Measurements from ENCODE around the gene SLC18A3. TPM values are rescaled to one million over a fixed set of nuclear protein-coding genes. Genes with fewer than 3 reads are reported as not detected.

Gene SLC18A3
- polyA plus RNA-seq, 1 donor (not counting 4 experiments of a cell fraction or from before 2014, with no cell fraction given), result not detected

- FAIRE-seq (no peak), DNase-seq (ENCODE audit: low read depth, low spot score) (no peak)
- Histone ChIP-seq H3K4me2 (ENCODE audit: control insufficient read depth, extremely low read depth, insufficient read depth, low read depth, low read length) (no peak overlapping the region), H3K79me2 (ENCODE audit: control insufficient read depth, insufficient read depth, low read length) (no peaks in the 10 kb centered on the region), H3K27ac (ENCODE audit: control insufficient read depth, insufficient read depth, low read length) (no peak overlapping the region), H3K9me1 (ENCODE audit: control insufficient read depth, extremely low read depth, insufficient read depth, low read length) (peaks cover 2% of the 10 kb centered on the region), H3K9ac (ENCODE audit: control insufficient read depth, extremely low read depth, insufficient read depth, low read length) (no peak overlapping the region), H3K4me3 (ENCODE audit: control insufficient read depth in 2 of 3, extremely low read depth in 1 of 3, insufficient read depth in 2 of 3, low read depth in 1 of 3, low read length in 3 of 3) (no peak overlapping the region), H3K36me3 (ENCODE audit: control insufficient read depth in 2 of 2, extremely low read depth in 1 of 2, insufficient read depth in 2 of 2, low read length in 2 of 2) (no peaks in the 10 kb centered on the region), H3K9me3 (ENCODE audit: control insufficient read depth, low read depth, low read length) (no peaks in the 10 kb centered on the region), H3K27me3 (ENCODE audit: control insufficient read depth, extremely low read depth, insufficient read depth, low read length) (peaks cover 5% of the 10 kb centered on the region), H2AFZ (ENCODE audit: control insufficient read depth, low read length) (no peak overlapping the region), H3K4me1 (ENCODE audit: control insufficient read depth, extremely low read depth, insufficient read depth, low read length) (peaks cover 23% of the 10 kb centered on the region), H4K20me1 (ENCODE audit: control insufficient read depth, extremely low read depth, insufficient read depth, low read length) (no peaks in the 10 kb centered on the region)
- TF ChIP-seq CTCF (optimal IDR thresholded peaks at IDR 0.05 in 1 of 3, IDR thresholded peaks at IDR 0.05 in 1 of 3, conservative IDR thresholded peaks at IDR 0.05 in 1 of 3; ENCODE audit: extremely low read depth in 1 of 3, insufficient read depth in 2 of 3, low read length in 3 of 3), result no peak
- TF ChIP-seq EZH2 (IDR thresholded peaks at IDR 0.05; ENCODE audit: low read length), result no peak
- dilution Hi-C loops (cut with MboI; ENCODE audit: extremely low pct_ligation_motif_present, low sequenced_read_pairs), result no loop called here
These were observed 12.5 kb upstream of the SLC18A3 start for GRCh38 chr10:49597426-49598163.

- FAIRE-seq (no peak), DNase-seq (ENCODE audit: low read depth, low spot score) (no peak)
- peaks cover 10% of the 10 kb centered on the region for H3K27me3 ChIP-seq (ENCODE audit: control insufficient read depth, extremely low read depth, insufficient read depth, low read length)
- dilution Hi-C loops (cut with MboI; ENCODE audit: extremely low pct_ligation_motif_present, low sequenced_read_pairs), result no loop called here
- TF ChIP-seq EZH2 (IDR thresholded peaks at IDR 0.05; ENCODE audit: low read length), result no peak
- no peak for TF ChIP-seq CTCF (optimal IDR thresholded peaks at IDR 0.05 in 1 of 3, IDR thresholded peaks at IDR 0.05 in 1 of 3, conservative IDR thresholded peaks at IDR 0.05 in 1 of 3; ENCODE audit: extremely low read depth in 1 of 3, insufficient read depth in 2 of 3, low read length in 3 of 3)
- no peaks in the 10 kb centered on the region for H3K79me2 ChIP-seq (ENCODE audit: control insufficient read depth, insufficient read depth, low read length)
- H3K9me3 ChIP-seq (ENCODE audit: control insufficient read depth, low read depth, low read length), result no peaks in the 10 kb centered on the region
- H4K20me1 ChIP-seq (ENCODE audit: control insufficient read depth, extremely low read depth, insufficient read depth, low read length), result no peaks in the 10 kb centered on the region
- no peaks in the 10 kb centered on the region for H3K36me3 ChIP-seq (ENCODE audit: control insufficient read depth in 2 of 2, extremely low read depth in 1 of 2, insufficient read depth in 2 of 2, low read length in 2 of 2)
- H3K4me1 ChIP-seq (ENCODE audit: control insufficient read depth, extremely low read depth, insufficient read depth, low read length), result peaks cover 20% of the 10 kb centered on the region
- H3K27ac ChIP-seq (ENCODE audit: control insufficient read depth, insufficient read depth, low read length), result no peak overlapping the region
- no peak overlapping the region for H2AFZ ChIP-seq (ENCODE audit: control insufficient read depth, low read length)
- H3K9ac ChIP-seq (ENCODE audit: control insufficient read depth, extremely low read depth, insufficient read depth, low read length), result no peak overlapping the region
- H3K4me2 ChIP-seq (ENCODE audit: control insufficient read depth, extremely low read depth, insufficient read depth, low read depth, low read length), result no peak overlapping the region
- peaks cover 2% of the 10 kb centered on the region for H3K9me1 ChIP-seq (ENCODE audit: control insufficient read depth, extremely low read depth, insufficient read depth, low read length)
- no peak overlapping the region for H3K4me3 ChIP-seq (ENCODE audit: control insufficient read depth in 2 of 3, extremely low read depth in 1 of 3, insufficient read depth in 2 of 3, low read depth in 1 of 3, low read length in 3 of 3)
These were observed 11.8 kb upstream of the SLC18A3 start for GRCh38 chr10:49598164-49598856.

Data from keratinocyte (primary cell).